GM18873 (cell line): ENCODE results near the gene MRPS25.
A peak's percentile ranks its signal among the peaks of the same experiment; 100 is the strongest.

Experiments
- ATAC-seq: cut with Tn5 transposase; IDR thresholded peaks from one replicate; pipeline ENCODE4 v1.9.1; 2021; ENCODE audit warnings: mild to moderate bottlenecking, moderate library complexity, moderate number of reproducible peaks; ENCODE audit not compliant: unreplicated experiment, low FRiP score

The MRPS25 gene

DNA sequence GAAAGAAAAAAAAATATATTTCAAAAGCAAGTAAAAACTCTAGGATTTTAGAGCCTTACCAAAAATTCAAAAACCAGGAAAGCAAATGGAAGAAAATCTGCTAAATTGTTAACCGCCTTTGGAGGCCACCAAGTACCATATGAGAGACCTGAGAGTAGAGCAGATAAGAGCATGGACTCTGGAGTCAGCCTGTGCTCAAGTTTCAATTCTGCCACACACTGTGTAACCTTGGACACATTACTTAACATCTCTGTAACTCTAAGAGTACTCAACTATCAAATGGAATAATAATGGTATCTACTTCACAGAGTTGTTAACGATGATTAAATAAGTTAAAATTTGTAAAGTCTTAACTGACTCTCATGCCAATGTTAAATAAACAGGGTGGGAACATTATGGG is 21.1 kb upstream of the MRPS25 start:
- ATAC-seq, result no peak

DNA sequence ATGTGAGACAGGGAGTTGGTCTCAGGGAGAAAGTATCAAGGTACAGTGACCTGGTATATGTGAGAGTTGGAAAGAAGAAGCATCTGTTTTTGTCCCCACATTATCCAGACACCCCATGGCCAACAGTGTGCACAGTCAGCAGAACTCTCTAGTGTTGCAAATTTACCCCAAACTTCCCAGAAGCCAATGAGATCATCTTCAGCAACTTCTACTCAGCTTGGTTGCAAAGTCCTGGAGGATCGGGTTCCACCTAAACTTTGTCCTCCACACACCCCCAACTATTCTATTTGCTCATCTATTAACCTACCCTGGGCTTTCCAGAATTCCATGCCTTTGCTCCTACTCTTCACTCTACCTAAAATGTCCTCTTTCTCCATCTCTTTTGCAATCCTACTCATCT is 18.1 kb upstream of the MRPS25 start:
- ATAC-seq, result no peak

DNA sequence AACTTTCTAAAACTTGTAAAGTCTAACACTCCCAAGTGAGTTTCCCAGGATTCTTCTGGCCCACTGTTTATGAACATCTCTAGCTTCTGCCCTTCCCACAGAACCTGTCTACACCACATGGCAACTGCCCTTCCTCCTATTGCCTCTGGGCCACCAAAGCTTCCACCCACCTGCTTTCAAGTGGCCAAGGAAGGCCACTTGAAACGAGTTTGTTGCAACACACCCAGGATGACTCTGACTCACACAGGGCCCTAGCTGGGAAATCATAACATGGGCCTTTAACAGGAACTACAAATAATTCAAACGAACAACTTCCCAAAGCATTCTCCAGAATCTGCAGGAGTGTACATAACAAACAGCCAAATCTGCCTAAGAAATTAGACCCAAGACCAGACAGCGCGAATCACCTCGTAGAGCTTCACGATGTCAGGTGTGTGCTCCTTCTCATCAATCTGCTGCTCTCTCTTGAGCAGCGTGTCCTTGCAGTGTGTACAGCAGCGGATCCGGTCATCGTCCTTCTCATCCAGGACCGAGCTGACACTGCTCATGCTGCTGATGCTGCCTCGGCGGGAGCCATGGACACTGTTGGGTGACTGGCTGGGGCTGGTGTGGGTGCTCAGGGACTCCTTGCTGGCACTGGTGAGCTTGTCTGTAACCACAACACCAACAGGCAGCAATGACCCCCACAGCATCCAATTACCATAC is 17.0 kb upstream of the MRPS25 start:
- no peak for ATAC-seq

DNA sequence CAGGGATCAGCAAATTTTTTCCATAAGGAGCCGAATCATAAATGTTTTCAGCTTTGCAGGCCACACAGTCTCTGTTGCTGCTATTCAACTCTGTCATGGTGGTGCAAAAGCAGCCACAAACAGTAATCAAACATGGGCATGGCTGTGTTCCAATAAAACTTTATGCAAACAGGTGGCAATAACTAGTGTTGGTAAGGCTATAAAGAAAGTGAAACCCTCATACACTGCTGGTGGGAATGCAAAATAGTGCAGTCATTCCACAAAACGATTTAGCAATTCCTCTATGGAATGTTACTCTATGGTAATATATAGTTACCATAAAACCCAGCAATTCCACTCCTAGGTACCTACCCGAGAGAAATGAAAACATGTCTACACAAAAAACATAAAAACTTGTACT is 14.0 kb upstream of the MRPS25 start:
- ATAC-seq, result no peak

DNA sequence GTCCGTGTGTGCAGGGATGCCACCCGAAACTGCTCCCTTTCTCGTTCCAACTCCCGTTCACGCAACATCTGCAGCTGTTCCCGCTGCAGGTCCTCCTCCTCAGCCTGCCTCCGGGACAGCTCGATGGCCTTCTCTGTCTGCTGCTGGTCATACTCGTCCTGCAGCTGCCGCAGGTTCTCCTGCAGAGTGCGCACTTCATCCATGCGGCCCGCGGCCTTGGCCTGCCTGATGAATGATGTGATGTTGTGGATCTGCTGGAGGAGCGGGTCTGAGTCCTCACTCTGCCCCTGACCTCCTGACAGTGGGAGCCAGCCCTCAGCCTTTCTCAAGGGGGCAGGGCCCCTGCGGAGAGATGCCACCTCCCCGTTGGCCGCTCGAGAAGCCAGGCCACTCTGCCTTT is 9.4 kb upstream of the MRPS25 start:
- ATAC-seq, result no peak

DNA sequence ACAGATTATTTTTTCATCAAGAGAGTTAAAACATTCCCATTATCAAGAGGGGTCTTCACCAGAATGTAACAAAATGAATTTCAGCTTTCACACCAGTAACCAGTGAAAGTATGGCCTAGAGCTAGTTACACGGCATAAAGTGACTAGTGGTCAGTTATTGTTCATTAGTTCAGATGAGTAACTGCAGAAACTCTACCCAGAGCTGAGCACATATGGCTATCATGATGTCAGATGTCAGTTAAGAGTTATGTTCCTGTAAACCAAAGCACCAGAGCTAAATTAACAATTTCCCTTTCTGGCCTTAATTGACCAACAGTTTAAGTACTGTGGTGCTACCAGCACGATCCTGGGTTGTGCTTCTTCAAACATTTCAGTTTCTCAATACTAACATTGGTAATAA is 6.6 kb upstream of the MRPS25 start:
- no peak for ATAC-seq

DNA sequence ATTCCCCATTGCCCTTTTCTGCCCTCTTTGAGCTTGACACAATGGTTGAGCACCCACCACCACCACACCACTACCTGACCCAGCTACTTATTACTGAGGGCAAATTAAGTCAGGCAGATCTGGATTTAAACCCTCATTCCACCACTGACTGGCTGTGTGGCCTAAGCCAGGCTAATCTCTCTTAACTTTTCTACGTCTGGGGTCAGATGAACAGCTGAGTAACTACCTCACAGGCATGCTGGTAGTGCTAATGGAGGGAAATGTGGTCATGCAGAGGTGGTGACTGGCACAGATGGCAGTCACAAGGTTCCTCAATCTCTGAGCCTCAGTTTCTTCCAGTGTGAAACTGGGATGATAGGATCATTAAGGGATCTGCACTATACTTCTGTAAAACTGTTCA is 4.3 kb upstream of the MRPS25 start:
- no peak for ATAC-seq

DNA sequence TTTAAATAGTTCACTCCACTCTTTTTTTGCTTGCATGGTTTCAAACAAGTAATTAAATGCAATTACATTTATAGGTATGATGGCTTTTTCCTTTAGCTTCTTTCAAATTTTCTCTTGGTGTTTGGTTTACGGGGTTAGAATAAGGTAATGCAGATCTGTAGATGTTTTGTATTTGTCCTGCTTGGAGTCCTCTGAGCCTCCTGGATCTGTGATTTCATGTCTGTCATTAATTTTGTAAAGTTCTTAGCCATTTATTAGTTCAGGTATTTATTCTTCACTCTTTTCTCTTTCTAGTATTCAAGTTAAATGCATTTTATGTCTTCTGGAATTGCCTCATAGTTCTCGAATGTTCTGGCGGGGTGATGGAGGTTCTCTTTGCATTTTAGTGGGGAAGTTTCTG is 1.4 kb upstream of the MRPS25 start:
- ATAC-seq, result no peak

DNA sequence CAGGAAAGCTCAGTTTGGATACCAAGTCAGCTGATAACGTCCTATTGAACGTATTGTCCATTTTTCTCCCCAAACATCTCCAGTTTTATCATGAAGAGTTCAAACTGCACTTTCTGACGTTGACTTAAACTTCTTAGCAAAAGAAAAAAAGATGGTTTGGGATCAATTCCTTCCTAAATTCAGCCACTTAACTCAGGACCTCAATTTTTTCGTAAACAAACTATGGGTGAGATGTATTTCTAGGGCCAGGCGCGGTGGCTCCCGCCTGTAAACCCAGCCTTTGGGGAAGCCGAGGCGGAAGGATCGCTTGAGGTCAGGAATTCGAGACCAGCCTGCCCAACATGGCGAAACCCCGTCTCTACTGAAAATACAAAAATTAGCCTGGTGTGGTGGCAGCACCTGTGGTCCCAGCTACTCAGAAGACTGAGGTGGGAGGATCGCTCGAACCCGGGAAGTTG is 464 bp upstream of the MRPS25 start:
- ATAC-seq, result no peak

DNA sequence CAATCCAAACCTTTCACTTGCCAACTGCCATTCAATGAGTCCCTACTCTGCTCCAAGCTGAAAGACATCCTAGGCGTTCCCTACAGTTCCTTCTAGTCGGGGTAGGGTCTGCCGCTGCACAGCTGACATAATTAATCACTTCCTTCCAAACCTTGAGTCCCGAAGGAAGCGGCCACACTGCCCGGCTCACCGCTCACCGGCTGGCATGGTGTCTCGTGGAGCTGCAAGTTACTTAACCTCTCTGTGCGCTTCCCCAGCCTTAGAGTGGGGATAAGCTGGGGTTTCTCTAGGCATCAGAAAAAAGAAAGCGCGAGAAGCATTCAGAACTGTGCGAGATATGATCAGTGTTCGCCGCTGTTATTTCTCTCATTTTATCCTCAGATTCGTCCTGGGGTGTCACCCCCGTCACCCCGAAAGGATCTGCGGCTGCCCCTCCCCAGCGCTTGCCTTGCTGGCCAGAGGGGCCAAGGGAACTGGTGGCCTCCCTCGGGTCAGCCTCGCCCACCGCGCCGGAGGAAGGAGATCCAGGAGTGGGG is 748 bp downstream of the MRPS25 start:
- peak; percentile 15 for ATAC-seq

DNA sequence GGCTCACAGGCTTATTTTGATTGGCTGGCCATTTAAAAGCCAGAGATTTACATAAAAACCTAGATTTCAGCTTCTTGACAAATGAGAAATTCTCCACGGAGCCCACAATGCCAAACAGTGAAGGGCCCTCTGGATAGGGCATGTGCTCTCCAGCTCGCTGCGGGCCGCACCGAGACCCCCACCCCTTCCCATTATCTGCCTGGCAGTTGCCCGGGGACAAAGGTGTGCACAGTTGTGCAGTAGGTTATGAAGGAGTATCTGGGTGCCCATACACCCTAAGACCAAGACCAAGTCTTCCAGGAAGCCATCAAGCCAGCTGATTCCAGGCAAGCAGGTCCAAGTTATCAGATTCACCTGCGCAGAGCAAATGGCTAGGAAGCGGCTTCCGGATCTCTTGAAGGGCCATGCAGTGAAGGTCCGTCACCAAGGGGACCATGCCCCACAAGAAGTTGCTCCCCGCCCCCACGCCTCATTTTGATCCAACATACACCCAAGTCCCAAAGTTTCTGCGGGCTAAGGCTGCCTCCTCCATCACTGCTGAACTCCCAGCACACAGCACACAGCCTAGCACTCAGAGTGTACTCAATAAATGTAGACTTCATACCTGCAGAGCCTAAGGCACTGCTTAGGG is 1.3 kb downstream of the MRPS25 start:
- ATAC-seq, result no peak

DNA sequence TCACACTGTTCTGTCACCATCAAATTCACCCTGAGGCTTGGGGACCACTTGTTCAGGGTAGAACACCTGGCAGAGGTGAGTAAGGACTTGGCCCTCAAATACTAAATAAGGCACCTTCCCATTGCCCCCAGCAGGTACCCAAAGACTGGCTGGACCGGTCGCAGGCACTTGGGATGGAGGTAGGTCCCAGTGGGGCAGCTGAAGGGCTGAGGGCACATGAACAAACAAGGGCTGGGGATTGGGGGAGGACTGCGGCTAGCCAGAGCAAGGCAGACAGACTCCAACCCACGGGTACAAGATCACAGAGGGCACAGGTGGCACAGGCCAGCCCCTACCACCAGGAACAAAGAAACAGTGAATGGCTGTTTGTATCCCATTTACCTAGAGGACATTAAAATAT is 1.9 kb downstream of the MRPS25 start:
- ATAC-seq, result no peak

DNA sequence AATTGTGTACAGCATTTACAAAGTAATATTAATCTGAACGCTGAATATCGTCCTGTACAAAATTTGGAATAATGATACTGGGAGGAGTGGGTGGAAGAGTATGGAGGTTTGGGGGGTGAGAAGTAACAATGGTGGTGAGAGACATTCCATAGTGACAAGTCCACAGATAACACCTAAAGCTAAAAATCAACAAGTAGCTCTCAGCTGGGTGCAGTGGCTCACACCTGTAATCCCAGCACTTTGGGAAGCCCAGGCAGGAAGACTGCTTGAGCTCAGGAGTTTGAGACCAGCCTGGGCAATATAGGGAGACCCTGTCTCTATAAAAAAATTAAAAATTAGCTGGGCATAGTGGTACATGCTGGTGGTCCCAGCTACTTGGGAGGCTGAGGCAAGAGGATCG is 5.1 kb downstream of the MRPS25 start:
- ATAC-seq, result no peak

DNA sequence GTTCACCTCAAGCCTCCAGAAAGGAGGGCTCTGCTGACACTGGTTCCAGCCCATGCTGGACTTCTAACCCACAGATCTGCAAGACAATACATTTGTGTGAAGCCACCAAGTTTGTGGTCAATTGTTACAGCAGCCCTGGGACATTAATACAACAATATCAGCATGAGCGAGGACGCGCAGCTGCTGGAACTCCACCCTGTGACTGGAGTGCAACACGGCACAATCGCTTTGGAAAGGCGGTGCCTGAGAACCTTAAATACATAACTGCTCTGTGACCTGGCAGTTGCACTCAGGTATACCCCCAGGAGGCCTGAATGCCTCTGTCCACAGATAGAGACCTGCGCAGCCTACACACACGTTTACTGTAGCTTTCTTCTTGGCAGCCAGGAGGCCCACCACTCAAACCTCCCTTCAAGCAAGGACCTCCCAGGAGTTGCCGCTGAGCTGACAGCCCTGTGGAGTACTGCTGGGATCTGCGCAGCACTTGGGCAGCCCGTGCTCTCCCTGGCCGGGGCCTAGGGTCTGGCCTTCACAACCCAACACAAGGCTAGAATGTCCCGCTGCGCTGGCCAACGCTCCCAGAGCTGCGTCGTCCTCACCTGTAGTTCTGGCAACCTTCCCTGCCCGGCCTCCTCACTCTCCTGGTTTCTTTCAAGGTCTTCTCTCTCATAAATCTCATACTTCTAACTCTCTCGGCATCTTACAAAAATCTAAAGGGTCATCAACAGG is 8.3 kb downstream of the MRPS25 start:
- ATAC-seq, result no peak

DNA sequence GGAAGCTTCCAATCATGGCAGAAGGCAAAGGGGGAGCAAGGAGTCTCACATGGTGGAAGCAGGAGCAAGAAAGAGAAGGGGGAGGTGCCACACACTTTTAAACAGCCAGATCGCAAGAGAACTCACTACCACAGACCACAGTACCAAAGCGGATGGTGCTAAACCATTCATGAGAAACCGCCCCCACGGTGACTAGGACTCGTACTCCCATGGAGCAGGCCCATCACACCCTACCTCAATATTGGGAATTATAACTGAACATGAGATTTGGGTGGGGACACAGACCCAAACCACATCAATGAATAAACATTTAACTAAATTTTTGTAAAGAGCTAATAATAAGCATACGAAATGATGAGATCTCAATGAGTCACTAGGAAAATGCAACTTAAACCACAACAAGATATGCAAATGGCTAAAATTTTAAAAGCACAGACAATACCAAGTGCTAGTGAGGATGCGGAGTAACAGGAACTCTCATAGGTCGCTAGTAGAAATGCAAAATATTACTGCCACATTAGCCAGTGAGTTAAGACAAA is 10.0 kb downstream of the MRPS25 start:
- peak; percentile 34 for ATAC-seq

DNA sequence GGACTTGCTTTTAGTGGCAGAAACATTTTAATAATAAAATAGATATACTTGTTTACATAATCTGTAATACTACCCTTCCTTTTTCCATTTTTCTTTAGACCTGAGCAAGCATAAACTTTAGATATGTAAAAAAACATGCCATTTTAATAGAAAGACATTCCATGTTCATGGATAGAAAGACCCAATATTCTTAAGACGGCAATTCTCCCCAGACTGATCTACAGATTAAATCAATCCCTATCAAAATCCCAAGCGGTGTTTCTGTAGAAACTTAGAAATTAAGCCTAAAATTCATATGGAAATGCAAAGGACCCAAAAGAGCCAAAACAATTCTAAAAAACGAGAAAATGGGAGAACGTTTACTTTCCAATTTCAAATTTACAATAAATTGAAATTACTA is 11.6 kb downstream of the MRPS25 start:
- no peak for ATAC-seq

DNA sequence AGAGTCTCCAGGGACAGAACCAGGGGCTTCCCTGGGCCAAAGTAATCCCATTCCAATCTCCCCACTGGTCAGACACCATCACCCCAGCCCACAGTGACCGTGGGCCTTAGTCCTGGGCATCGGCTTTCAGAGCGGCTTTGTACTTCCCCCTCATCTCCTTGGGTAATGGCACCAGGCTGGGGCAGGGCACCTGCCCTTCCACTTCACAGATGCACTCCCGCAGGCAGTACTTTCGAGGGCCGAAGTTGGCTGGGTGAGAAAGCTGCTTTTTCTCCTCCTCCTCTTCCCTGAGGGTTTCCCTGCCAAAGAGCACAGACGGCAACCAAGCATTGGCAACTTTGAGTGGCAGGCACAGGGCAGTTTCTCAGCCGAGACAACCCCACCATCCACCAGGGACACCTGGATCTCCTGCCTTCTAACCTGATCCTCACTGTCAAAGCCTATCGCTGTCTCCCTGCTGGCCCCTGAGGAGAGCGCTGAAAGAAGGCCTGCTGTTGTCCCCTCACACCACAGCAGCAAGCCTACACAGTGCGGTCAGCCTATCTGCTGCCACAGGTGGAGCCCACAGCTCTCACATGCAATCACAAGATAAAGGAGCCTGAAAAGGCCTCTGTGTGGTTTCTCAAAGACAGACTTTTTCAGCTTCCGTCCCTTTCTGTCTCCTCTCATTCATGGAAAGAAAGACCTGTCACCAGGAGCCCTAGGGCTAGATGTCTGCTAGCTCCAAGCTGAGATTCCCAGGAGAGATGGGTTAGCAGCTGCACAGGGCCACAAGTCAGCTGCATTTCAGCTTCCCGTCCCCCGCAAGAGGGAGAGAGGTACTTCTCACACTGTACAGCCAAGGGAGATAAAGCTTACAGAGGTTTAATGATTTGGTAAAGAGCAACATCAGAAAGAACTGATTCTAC is 12.5 kb downstream of the MRPS25 start:
- ATAC-seq, result no peak

DNA sequence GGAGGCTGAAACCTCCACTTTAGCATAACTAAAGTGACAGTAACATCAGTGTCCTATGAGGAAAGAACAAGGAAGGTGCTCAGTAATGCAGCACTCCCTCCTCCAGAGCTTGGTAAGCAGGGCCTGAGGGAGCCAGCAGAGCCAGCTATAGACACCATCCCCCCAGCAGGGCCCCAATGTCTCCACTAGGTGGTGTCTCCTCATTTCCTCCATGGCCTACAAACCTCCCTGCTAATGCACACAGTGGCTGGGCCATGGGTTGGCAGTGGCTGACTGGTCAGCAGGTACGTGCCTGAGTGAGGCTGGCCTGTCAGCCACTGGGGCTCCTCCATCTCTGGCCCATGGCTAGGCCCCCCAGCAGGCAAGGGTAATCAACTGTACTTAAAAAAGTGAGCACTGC is 13.6 kb downstream of the MRPS25 start:
- peak; percentile 52 for ATAC-seq

DNA sequence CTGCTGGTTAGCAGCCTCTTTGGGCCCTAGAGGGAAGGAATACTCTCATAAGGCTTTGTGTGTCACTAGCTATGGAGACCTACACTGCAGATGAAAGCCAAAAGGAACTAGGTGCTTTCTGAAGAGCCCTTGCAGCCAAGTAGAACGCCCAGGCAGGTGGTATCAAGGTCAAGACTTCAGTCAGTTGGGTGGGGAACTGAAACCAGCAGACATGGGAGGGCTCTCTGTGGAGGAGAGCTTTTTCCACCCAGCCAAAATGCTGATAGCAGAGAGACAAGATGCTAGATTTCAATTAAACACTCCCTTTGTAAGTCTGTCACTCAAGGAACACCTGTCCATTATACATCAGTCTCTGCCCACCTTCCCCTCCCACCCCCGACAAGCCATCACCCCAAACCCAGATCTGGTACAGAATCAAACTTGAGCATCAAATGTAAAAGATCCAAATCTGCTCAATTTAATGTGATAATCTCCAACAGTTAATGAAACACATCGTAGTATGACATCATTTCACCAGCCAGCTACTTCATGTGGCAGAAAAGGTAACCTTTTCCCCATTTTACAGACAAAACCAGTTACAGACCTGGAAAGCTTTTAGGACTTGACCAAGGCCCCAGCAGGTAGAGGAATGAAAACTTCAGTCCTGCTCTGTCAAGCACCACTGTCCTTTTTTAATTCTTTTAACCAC is 14.6 kb downstream of the MRPS25 start:
- ATAC-seq, result peak; percentile 72

DNA sequence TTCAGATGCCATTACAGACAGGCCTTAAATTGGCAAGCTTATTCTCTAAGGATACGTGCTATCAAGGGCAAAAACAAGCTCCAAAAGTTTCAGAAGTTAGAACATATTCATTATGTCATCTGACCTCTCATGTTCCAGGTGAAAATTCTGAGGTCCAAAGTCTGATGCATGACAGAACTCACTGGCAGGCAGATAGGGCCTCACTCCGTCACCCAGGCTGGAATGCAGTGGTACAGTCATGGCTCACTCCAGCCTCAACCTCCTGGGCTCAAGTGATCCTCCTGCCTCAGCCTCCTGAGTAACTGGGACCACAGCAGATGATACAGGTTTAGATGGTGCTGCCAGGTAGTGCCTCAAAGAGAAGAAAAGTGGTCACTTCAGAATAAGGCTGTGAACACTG is 15.5 kb downstream of the MRPS25 start:
- no peak for ATAC-seq
